ENCODE results near the gene ASCC1.
"Not testable (repeated sequence)": the region's sequence is repeated elsewhere in the genome, so short reads cannot be mapped to it uniquely, and the experiment has no call there.

Gene ASCC1

GRCh38 chr10:72220637-72221036, 4.6 kb upstream of the ASCC1 start:
- ATAC-seq: no peak
- no peak for DNase-seq

GRCh38 chr10:72219235-72219814, 3.2 kb upstream of the ASCC1 start:
- DNase-seq: no peak

GRCh38 chr10:72218726-72219125, 2.6 kb upstream of the ASCC1 start:
- no peak for ATAC-seq
- DNase-seq: no peak

More at GRCh38 chr10:72219235-72219814, 3.2 kb upstream of the ASCC1 start:
- ATAC-seq: no peak

- DNase-seq (no peak), ATAC-seq (peak; percentile 74)
Measured at GRCh38 chr10:72218325-72218724, 2.2 kb upstream of the ASCC1 start.

GRCh38 chr10:72211832-72212231, 4.2 kb downstream of the ASCC1 start:
- not testable (repeated sequence) for ATAC-seq

GRCh38 chr10:72211381-72211780, 4.7 kb downstream of the ASCC1 start:
- DNase-seq, ATAC-seq: not testable (repeated sequence)

More at GRCh38 chr10:72211832-72212231, 4.2 kb downstream of the ASCC1 start:
- not testable (repeated sequence) for DNase-seq

GRCh38 chr10:72208526-72208925, 7.5 kb downstream of the ASCC1 start:
- not testable (repeated sequence) for ATAC-seq

GRCh38 chr10:72206511-72207229, 9.4 kb downstream of the ASCC1 start:
- no peak for DNase-seq
- no peak for ATAC-seq

More at GRCh38 chr10:72208526-72208925, 7.5 kb downstream of the ASCC1 start:
- DNase-seq: not testable (repeated sequence)

- ATAC-seq: no peak
- no peak for DNase-seq
Measured at GRCh38 chr10:72204724-72205123, 11.4 kb downstream of the ASCC1 start.

GRCh38 chr10:72204296-72204695, 11.8 kb downstream of the ASCC1 start:
- ATAC-seq (no peak), DNase-seq (no peak)

- ATAC-seq (no peak), DNase-seq (no peak)
Measured at GRCh38 chr10:72201293-72201692, 14.8 kb downstream of the ASCC1 start.

GRCh38 chr10:72200883-72201282, 15.2 kb downstream of the ASCC1 start:
- no peak for ATAC-seq
- DNase-seq: no peak

- DNase-seq: no peak
- no peak for ATAC-seq
Measured at GRCh38 chr10:72194949-72195348, 21.1 kb downstream of the ASCC1 start.

GRCh38 chr10:72186982-72187330, 29.1 kb downstream of the ASCC1 start:
- no peak for DNase-seq
- ATAC-seq: no peak

- DNase-seq: no peak
- ATAC-seq: no peak
Measured at GRCh38 chr10:72186258-72186981, 29.7 kb downstream of the ASCC1 start.

- DNase-seq: no peak
- no peak for ATAC-seq
Measured at GRCh38 chr10:72184156-72184555, 31.9 kb downstream of the ASCC1 start.

GRCh38 chr10:72177454-72177853, 38.6 kb downstream of the ASCC1 start:
- DNase-seq (no peak), ATAC-seq (no peak)

- DNase-seq: no peak
- ATAC-seq: no peak
Measured at GRCh38 chr10:72176701-72177100, 39.4 kb downstream of the ASCC1 start.

- no peak for ATAC-seq
- no peak for DNase-seq
Measured at GRCh38 chr10:72175149-72175548, 40.9 kb downstream of the ASCC1 start.

GRCh38 chr10:72174297-72174662, 41.8 kb downstream of the ASCC1 start:
- DNase-seq: no peak
- ATAC-seq: no peak

GRCh38 chr10:72173619-72174296, 42.3 kb downstream of the ASCC1 start:
- ATAC-seq (peak; percentile 19), DNase-seq (no peak)

- DNase-seq (no peak), ATAC-seq (no peak)
Measured at GRCh38 chr10:72173262-72173618, 42.8 kb downstream of the ASCC1 start.

- DNase-seq: no peak
- ATAC-seq: no peak
Measured at GRCh38 chr10:72171175-72171630, 44.9 kb downstream of the ASCC1 start.

Data from stimulated activated naive CD8-positive, alpha-beta T cell treated with anti-CD3 and anti-CD28 coated beads, Interleukin-15, Interleukin-2, amounts not matched to agents 100 U/mL and 50 U/mL, for 24 hours (primary cell).